ENCODE measurements around the gene GLCCI1.

GRCh38 chr7:8051373-8051772, 82.8 kb downstream of the GLCCI1 start:
- no peak for TF ChIP-seq NR3C1 (IDR thresholded peaks at IDR 0.05)
- TF ChIP-seq, protein P1, sequence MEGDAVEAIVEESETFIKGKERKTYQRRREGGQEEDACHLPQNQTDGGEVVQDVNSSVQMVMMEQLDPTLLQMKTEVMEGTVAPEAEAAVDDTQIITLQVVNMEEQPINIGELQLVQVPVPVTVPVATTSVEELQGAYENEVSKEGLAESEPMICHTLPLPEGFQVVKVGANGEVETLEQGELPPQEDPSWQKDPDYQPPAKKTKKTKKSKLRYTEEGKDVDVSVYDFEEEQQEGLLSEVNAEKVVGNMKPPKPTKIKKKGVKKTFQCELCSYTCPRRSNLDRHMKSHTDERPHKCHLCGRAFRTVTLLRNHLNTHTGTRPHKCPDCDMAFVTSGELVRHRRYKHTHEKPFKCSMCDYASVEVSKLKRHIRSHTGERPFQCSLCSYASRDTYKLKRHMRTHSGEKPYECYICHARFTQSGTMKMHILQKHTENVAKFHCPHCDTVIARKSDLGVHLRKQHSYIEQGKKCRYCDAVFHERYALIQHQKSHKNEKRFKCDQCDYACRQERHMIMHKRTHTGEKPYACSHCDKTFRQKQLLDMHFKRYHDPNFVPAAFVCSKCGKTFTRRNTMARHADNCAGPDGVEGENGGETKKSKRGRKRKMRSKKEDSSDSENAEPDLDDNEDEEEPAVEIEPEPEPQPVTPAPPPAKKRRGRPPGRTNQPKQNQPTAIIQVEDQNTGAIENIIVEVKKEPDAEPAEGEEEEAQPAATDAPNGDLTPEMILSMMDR (IDR thresholded peaks at IDR 0.05) = no peak
- TF ChIP-seq ESRRA (IDR thresholded peaks at IDR 0.05; ENCODE audit: borderline replicate concordance, low read length) = no peak
- TF ChIP-seq, protein P2, sequence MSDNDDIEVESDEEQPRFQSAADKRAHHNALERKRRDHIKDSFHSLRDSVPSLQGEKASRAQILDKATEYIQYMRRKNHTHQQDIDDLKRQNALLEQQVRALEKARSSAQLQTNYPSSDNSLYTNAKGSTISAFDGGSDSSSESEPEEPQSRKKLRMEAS (IDR thresholded peaks at IDR 0.05) = no peak
- TF ChIP-seq POLR2A (IDR thresholded peaks at IDR 0.05; ENCODE audit: low read length) = no peak
